ENCODE results near the gene KRTAP12-4. TPM values are rescaled to one million over a fixed set of nuclear protein-coding genes. Genes with fewer than 3 reads are reported as not detected.
"Not testable (repeated sequence)": the region's sequence is repeated elsewhere in the genome, so short reads cannot be mapped to it uniquely, and the experiment has no call there.

KRTAP12-4 gene
- total RNA-seq, 1 donor from 2014 or later = not detected

- Mint-ChIP-seq H3K27me3 (ENCODE audit: unreplicated experiment) (peaks cover 4% of the 10 kb centered on the region), H3K36me3 (ENCODE audit: low read depth, unreplicated experiment) (peaks cover 8% of the 10 kb centered on the region), H3K9me3 (ENCODE audit: unreplicated experiment) (peaks cover 10% of the 10 kb centered on the region), H3K27ac (ENCODE audit: unreplicated experiment) (no peak overlapping the region), H3K4me1 (ENCODE audit: unreplicated experiment) (no peaks in the 10 kb centered on the region), H3K4me3 (ENCODE audit: unreplicated experiment) (no peak overlapping the region)
- no peak for TF ChIP-seq CTCF (IDR thresholded peaks at IDR 0.05; ENCODE audit: unreplicated experiment)
- no peak for DNase-seq (ENCODE audit: low spot score)
Observed at GRCh38 chr21:44670642-44671432, 16.4 kb upstream of the KRTAP12-4 start.

- no peak for DNase-seq (ENCODE audit: low spot score)
- Mint-ChIP-seq H3K27ac (ENCODE audit: unreplicated experiment) (no peak overlapping the region), H3K4me1 (ENCODE audit: unreplicated experiment) (no peaks in the 10 kb centered on the region), H3K36me3 (ENCODE audit: low read depth, unreplicated experiment) (peaks cover 8% of the 10 kb centered on the region), H3K27me3 (ENCODE audit: unreplicated experiment) (peaks cover 2% of the 10 kb centered on the region), H3K4me3 (ENCODE audit: unreplicated experiment) (no peak overlapping the region), H3K9me3 (ENCODE audit: unreplicated experiment) (peaks cover 10% of the 10 kb centered on the region)
- TF ChIP-seq CTCF (IDR thresholded peaks at IDR 0.05; ENCODE audit: unreplicated experiment) = no peak
Observed at GRCh38 chr21:44667612-44668011, 13.2 kb upstream of the KRTAP12-4 start.

GRCh38 chr21:44666401-44667320 is 12.2 kb upstream of the KRTAP12-4 start, which contains the start of gene KRTAP12-2:
TSS of gene KRTAP12-2 (minus strand) at chr21:44666927. CDS start at chr21:44666886, 41 bp downstream.
- no peak for DNase-seq (ENCODE audit: low spot score)

GRCh38 chr21:44664691-44665090 is 10.2 kb upstream of the KRTAP12-4 start:
- H3K4me3 Mint-ChIP-seq (ENCODE audit: unreplicated experiment) = no peak overlapping the region
- H3K27ac Mint-ChIP-seq (ENCODE audit: unreplicated experiment) = no peak overlapping the region
- TF ChIP-seq CTCF (IDR thresholded peaks at IDR 0.05; ENCODE audit: unreplicated experiment) = no peak
- H3K36me3 Mint-ChIP-seq (ENCODE audit: low read depth, unreplicated experiment) = peaks cover 4% of the 10 kb centered on the region
- H3K27me3 Mint-ChIP-seq (ENCODE audit: unreplicated experiment) = peaks cover 1% of the 10 kb centered on the region
- no peaks in the 10 kb centered on the region for H3K4me1 Mint-ChIP-seq (ENCODE audit: unreplicated experiment)
- DNase-seq (ENCODE audit: low spot score) = no peak
- peaks cover 5% of the 10 kb centered on the region for H3K9me3 Mint-ChIP-seq (ENCODE audit: unreplicated experiment)

More at GRCh38 chr21:44666401-44667320, 12.2 kb upstream of the KRTAP12-4 start, which contains the start of gene KRTAP12-2:
- Mint-ChIP-seq H3K4me1 (ENCODE audit: unreplicated experiment) (no peaks in the 10 kb centered on the region), H3K36me3 (ENCODE audit: low read depth, unreplicated experiment) (peaks cover 8% of the 10 kb centered on the region), H3K9me3 (ENCODE audit: unreplicated experiment) (peaks cover 10% of the 10 kb centered on the region), H3K27me3 (ENCODE audit: unreplicated experiment) (peaks cover 2% of the 10 kb centered on the region), H3K27ac (ENCODE audit: unreplicated experiment) (no peak within 1 kb of the TSS), H3K4me3 (ENCODE audit: unreplicated experiment) (no peak within 1 kb of the TSS)
- TF ChIP-seq CTCF (IDR thresholded peaks at IDR 0.05; ENCODE audit: unreplicated experiment) = no peak

- not testable (repeated sequence) for H3K36me3 Mint-ChIP-seq (ENCODE audit: low read depth, unreplicated experiment); DNase-seq (ENCODE audit: low spot score); H3K27ac Mint-ChIP-seq (ENCODE audit: unreplicated experiment); H3K4me3 Mint-ChIP-seq (ENCODE audit: unreplicated experiment); H3K9me3 Mint-ChIP-seq (ENCODE audit: unreplicated experiment); H3K27me3 Mint-ChIP-seq (ENCODE audit: unreplicated experiment); H3K4me1 Mint-ChIP-seq (ENCODE audit: unreplicated experiment)
Observed at GRCh38 chr21:44661567-44661966, 7.1 kb upstream of the KRTAP12-4 start.

Data from endothelial cell (in vitro differentiated cells).